HepG2 (cell line): ENCODE measurements around the gene NRSN2. TPM values are rescaled to one million over a fixed set of nuclear protein-coding genes. Genes with fewer than 3 reads are reported as not detected.

Experiments
- AGO1 ChIP-seq: fragments of 200-400 bp; formaldehyde crosslinking; IDR thresholded peaks from 2 replicates; pipeline ENCODE4 v1.6.1; 2017; ENCODE audit warnings: mild to moderate bottlenecking, low read depth, low read length, moderate library complexity; ENCODE audit not compliant: poor library complexity, severe bottlenecking
- CBX1 ChIP-seq: IDR thresholded peaks from one replicate; pipeline ENCODE4 v1.6.1; 2016; ENCODE audit warnings: antibody characterized with exemption, low read depth
- EED ChIP-seq: sonication (generic); formaldehyde crosslinking; IDR thresholded peaks from 2 replicates; pipeline ENCODE4 v1.5.0; 2020; ENCODE audit warnings: mild to moderate bottlenecking, missing genetic modification reagents
- KDM5A ChIP-seq: fragments of 200-600 bp; sonication (generic); IDR thresholded peaks from 2 replicates; pipeline ENCODE4 v1.7.0; 2018; ENCODE audit warnings: antibody characterized with exemption, mild to moderate bottlenecking, low read length, borderline replicate concordance
- KLF12 ChIP-seq: sonication (generic); formaldehyde crosslinking; IDR thresholded peaks from 2 replicates; pipeline ENCODE4 v1.4.0; 2020; ENCODE audit warnings: missing genetic modification reagents, borderline replicate concordance
- MTF2 ChIP-seq: sonication (generic); formaldehyde crosslinking; IDR thresholded peaks from 2 replicates; pipeline ENCODE4 v1.5.0; 2020; ENCODE audit warnings: missing genetic modification reagents, borderline replicate concordance
- MXD4 ChIP-seq: IDR thresholded peaks from 2 replicates; pipeline ENCODE4 v1.6.1; 2016; ENCODE audit warnings: mild to moderate bottlenecking, missing biosample characterization, missing genetic modification reagents
- NPAS2 ChIP-seq: sonication (generic); formaldehyde crosslinking; IDR thresholded peaks from 2 replicates; pipeline ENCODE4 v1.8.0; 2022; ENCODE audit warnings: mild to moderate bottlenecking, missing genetic modification reagents, borderline replicate concordance
- PLRG1 ChIP-seq: fragments of 450-650 bp; conservative IDR thresholded peaks from 2 replicates; pipeline ENCODE4 v1.6.1; 2016
- SRY ChIP-seq: sonication (generic); formaldehyde crosslinking; IDR thresholded peaks from 2 replicates; pipeline ENCODE4 v1.8.0; 2022; ENCODE audit warnings: mild to moderate bottlenecking, missing genetic modification reagents
- TOE1 ChIP-seq: sonication (generic); formaldehyde crosslinking; IDR thresholded peaks from 2 replicates; pipeline ENCODE4 v1.4.0; 2020; ENCODE audit warnings: mild to moderate bottlenecking, missing genetic modification reagents
- XBP1 ChIP-seq: sonication (generic); formaldehyde crosslinking; IDR thresholded peaks from 2 replicates; pipeline ENCODE4 v1.5.0; 2020; ENCODE audit warnings: missing genetic modification reagents
- ZNF34 ChIP-seq: sonication (generic); formaldehyde crosslinking; IDR thresholded peaks from 2 replicates; pipeline ENCODE4 v1.4.0; 2020; ENCODE audit warnings: mild to moderate bottlenecking, missing genetic modification reagents, borderline replicate concordance
- ZNF343 ChIP-seq: sonication (generic); formaldehyde crosslinking; IDR thresholded peaks from 2 replicates; pipeline ENCODE4 v1.4.0; 2020; ENCODE audit warnings: mild to moderate bottlenecking, missing genetic modification reagents
- ZNF549 ChIP-seq: sonication (generic); formaldehyde crosslinking; IDR thresholded peaks from 2 replicates; pipeline ENCODE4 v1.5.0; 2020; ENCODE audit warnings: missing genetic modification reagents
- ZNF557 ChIP-seq: sonication (generic); formaldehyde crosslinking; IDR thresholded peaks from 2 replicates; pipeline ENCODE4 v1.4.0; 2020; ENCODE audit warnings: missing genetic modification reagents
- ZNF724P ChIP-seq: sonication (generic); formaldehyde crosslinking; IDR thresholded peaks from 2 replicates; pipeline ENCODE4 v1.8.0; 2022; ENCODE audit warnings: missing genetic modification reagents, borderline replicate concordance
- polyA plus RNA-seq, 8 experiments: library from polyadenylated mRNA; depleted of rRNA in 3 of 8; stranded (reverse) in 7 of 8; unstranded in 1 of 8; fragments of >200 nt; fragmentation: Illumina TruSeq in 4 of 8; extraction: Trizol in 4 of 8; gene quantifications; 2 replicates each; pipeline versions ENCODE4 v1.2.1 to v1.2.3, GENCODE V29; 2011 to 2016; ENCODE audit warnings: low read depth in 4 of 8, missing spikeins in 1 of 8, mixed read lengths in 1 of 8; ENCODE audit not compliant: insufficient read depth in 1 of 8
- total RNA-seq, 5 experiments: library from RNA; depleted of rRNA; stranded (reverse); fragments of >200 nt; fragmentation: Illumina TruSeq; extraction: Trizol; gene quantifications; 2 replicates each; pipeline ENCODE4 v1.2.3, GENCODE V29; 2016; ENCODE audit warnings: low read depth in 1 of 5
- TF ChIP-seq, protein P1 (sequence below): sonication (generic); formaldehyde crosslinking; IDR thresholded peaks from 2 replicates; pipeline ENCODE4 v1.4.0; 2020; ENCODE audit warnings: missing genetic modification reagents
- TF ChIP-seq, protein P2 (sequence below): IDR thresholded peaks from 2 replicates; pipeline ENCODE4 v1.6.1; 2016; ENCODE audit warnings: missing compliant biosample characterization, missing genetic modification reagents, borderline replicate concordance
- TF ChIP-seq, protein P3 (sequence below): sonication (generic); formaldehyde crosslinking; IDR thresholded peaks from 2 replicates; pipeline ENCODE4 v1.5.0; 2020; ENCODE audit warnings: mild to moderate bottlenecking, missing genetic modification reagents
- TF ChIP-seq, protein P4 (sequence below): sonication (generic); formaldehyde crosslinking; IDR thresholded peaks from 2 replicates; pipeline ENCODE4 v1.8.1; 2023; ENCODE audit warnings: mild to moderate bottlenecking, missing genetic modification reagents

The NRSN2 gene
- total and polyA plus RNA-seq, 2 of the 13 experiments (the other 11 are each of a cell fraction or from before 2014, with no cell fraction given) = 32.3 to 49.4 TPM

DNA sequence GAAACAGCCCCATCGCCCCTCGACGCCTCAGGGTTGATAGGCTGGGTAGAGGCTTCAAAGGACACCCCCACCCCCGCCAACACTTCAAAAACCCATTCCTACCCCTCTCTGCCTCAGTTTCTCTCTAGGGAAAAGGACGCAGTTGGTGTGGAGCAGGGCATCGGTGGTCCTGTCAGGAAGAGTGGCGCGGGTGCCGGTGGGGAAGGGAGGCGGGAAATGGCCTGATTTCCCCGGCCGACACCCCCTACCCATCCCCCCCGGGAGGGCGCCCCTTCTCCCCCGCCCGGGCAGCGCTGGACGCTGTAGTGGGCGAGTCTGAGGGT lies 367 bp downstream of the NRSN2 start (continued):
- TF ChIP-seq, protein P1, sequence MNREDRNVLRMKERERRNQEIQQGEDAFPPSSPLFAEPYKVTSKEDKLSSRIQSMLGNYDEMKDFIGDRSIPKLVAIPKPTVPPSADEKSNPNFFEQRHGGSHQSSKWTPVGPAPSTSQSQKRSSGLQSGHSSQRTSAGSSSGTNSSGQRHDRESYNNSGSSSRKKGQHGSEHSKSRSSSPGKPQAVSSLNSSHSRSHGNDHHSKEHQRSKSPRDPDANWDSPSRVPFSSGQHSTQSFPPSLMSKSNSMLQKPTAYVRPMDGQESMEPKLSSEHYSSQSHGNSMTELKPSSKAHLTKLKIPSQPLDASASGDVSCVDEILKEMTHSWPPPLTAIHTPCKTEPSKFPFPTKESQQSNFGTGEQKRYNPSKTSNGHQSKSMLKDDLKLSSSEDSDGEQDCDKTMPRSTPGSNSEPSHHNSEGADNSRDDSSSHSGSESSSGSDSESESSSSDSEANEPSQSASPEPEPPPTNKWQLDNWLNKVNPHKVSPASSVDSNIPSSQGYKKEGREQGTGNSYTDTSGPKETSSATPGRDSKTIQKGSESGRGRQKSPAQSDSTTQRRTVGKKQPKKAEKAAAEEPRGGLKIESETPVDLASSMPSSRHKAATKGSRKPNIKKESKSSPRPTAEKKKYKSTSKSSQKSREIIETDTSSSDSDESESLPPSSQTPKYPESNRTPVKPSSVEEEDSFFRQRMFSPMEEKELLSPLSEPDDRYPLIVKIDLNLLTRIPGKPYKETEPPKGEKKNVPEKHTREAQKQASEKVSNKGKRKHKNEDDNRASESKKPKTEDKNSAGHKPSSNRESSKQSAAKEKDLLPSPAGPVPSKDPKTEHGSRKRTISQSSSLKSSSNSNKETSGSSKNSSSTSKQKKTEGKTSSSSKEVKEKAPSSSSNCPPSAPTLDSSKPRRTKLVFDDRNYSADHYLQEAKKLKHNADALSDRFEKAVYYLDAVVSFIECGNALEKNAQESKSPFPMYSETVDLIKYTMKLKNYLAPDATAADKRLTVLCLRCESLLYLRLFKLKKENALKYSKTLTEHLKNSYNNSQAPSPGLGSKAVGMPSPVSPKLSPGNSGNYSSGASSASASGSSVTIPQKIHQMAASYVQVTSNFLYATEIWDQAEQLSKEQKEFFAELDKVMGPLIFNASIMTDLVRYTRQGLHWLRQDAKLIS (CRISPR knock-in tag) = no peak
- TF ChIP-seq NPAS2 (CRISPR knock-in tag) = no peak
- TF ChIP-seq CBX1 = no peak
- no peak for TF ChIP-seq MXD4 (CRISPR knock-in tag)
- peak; percentile 57 for TF ChIP-seq KDM5A
- TF ChIP-seq ZNF343 (CRISPR knock-in tag) = no peak
- TF ChIP-seq AGO1 = peak; percentile 4
- TF ChIP-seq ZNF34 (CRISPR knock-in tag) = no peak
- TF ChIP-seq, protein P2, sequence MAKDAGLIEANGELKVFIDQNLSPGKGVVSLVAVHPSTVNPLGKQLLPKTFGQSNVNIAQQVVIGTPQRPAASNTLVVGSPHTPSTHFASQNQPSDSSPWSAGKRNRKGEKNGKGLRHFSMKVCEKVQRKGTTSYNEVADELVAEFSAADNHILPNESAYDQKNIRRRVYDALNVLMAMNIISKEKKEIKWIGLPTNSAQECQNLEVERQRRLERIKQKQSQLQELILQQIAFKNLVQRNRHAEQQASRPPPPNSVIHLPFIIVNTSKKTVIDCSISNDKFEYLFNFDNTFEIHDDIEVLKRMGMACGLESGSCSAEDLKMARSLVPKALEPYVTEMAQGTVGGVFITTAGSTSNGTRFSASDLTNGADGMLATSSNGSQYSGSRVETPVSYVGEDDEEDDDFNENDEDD (CRISPR knock-in tag) = no peak
- no peak for TF ChIP-seq PLRG1
- no peak for TF ChIP-seq KLF12
- TF ChIP-seq SRY (CRISPR knock-in tag) = 0 out of 2 replicates have a peak, but pooled peaks have one; percentile 21
- no peak for TF ChIP-seq TOE1 (CRISPR knock-in tag)
- 0 out of 2 replicates have a peak, but pooled peaks have one; percentile 70 for TF ChIP-seq ZNF724P
- 0 out of 2 replicates have a peak, but pooled peaks have one; percentile 8 for TF ChIP-seq ZNF549 (CRISPR knock-in tag)
- TF ChIP-seq, protein P3, sequence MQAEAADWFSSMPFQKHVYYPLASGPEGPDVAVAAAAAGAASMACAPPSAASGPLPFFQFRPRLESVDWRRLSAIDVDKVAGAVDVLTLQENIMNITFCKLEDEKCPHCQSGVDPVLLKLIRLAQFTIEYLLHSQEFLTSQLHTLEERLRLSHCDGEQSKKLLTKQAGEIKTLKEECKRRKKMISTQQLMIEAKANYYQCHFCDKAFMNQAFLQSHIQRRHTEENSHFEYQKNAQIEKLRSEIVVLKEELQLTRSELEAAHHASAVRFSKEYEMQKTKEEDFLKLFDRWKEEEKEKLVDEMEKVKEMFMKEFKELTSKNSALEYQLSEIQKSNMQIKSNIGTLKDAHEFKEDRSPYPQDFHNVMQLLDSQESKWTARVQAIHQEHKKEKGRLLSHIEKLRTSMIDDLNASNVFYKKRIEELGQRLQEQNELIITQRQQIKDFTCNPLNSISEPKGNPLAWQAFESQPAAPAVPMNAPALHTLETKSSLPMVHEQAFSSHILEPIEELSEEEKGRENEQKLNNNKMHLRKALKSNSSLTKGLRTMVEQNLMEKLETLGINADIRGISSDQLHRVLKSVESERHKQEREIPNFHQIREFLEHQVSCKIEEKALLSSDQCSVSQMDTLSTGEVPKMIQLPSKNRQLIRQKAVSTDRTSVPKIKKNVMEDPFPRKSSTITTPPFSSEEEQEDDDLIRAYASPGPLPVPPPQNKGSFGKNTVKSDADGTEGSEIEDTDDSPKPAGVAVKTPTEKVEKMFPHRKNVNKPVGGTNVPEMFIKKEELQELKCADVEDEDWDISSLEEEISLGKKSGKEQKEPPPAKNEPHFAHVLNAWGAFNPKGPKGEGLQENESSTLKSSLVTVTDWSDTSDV = peak; percentile 32
- TF ChIP-seq ZNF557 (CRISPR knock-in tag) = 0 out of 2 replicates have a peak, but pooled peaks have one; percentile 68
- TF ChIP-seq MTF2 = peak; percentile 82; the same call in 1 of the 2 replicates
- TF ChIP-seq EED (CRISPR knock-in tag) = no peak
- TF ChIP-seq XBP1 = no peak
- TF ChIP-seq, protein P4, sequence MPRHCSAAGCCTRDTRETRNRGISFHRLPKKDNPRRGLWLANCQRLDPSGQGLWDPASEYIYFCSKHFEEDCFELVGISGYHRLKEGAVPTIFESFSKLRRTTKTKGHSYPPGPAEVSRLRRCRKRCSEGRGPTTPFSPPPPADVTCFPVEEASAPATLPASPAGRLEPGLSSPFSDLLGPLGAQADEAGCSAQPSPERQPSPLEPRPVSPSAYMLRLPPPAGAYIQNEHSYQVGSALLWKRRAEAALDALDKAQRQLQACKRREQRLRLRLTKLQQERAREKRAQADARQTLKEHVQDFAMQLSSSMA (CRISPR knock-in tag) = 0 out of 2 replicates have a peak, but pooled peaks have one; percentile 1
